HTERT RPE-1 (cell line): ENCODE measurements around the gene UQCRC1.

ENCODE experiments used
- in situ Hi-C: fragments of 300-500 bp; cut with MboI; formaldehyde crosslinking; loops from 4 replicates; pipeline ENCODE4 v1.14.3; 2020; ENCODE audit warnings: low sequenced_read_pairs

Gene UQCRC1

DNA sequence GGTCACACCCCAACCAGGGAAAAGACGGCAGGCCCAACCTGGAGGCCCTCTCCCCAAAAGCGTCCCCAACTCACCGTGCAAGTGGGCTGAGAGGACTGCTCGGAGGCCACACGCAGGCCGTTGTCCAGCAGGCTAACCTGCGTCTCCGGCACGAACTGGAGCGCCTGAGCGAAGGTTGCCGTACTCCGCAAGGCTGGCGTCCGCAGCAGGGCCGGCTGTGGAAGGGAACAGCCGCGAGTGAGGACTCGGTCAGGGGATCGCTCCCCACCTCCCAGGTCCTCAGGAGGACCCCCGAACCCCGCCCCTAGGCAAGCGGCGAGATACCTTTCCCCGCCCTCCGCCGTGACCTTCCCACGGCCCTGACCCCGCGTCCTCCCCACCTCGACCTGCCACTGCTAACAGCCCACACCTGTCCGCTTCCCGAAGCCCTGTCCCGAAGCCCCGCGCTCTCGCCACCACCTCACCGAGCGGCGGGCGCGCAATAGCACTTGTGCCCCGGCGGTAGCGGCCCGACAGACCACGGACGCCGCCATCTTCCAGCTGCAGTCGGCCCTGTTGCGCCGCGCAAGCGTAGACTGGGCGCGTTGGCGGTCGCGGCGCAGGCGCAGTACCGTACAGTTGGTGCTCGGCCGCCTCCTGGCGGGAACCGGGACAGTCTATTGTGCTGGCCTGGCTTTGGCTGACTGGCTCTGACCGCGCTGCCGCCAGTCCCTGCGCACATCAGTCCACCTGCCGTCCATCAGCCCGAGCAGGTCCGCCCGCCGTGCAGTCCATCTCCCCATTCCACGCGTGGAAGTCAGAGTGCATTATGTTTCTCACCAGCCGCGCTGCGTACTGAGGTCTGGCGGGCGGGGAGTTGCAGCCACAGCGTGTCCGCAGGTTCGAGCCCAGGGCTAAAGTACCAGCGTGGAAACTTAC lies at the start of gene UQCRC1:
UQCRC1 (minus strand) TSS at position 559 of the 918 bp plus-strand sequence; CDS start at position 533, 26 bp downstream.
- in situ Hi-C loops, result no loop called here

DNA sequence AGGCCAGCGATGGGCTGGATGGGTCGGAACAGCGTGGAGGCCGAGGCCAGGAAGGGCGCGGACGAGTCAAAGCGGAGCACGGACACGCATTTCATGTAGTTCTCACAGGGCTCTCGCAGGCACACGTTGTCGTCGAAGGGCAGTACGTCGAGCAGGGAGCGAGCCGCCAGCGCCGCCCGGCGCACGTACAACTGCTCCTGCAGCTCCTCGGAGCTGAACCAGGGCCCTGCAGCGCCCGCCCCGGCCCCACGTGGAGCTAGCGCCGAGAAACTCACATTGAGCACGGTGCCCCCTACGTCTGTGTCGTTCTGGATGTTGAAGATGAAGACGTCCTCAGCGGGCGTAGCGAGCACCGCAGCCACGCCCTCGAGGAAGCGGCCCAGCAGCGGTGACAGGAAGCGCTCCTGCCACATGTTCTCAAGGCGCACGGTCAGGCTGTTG lies 47.4 kb upstream of the UQCRC1 start:
- in situ Hi-C loops, result no loop called here

DNA sequence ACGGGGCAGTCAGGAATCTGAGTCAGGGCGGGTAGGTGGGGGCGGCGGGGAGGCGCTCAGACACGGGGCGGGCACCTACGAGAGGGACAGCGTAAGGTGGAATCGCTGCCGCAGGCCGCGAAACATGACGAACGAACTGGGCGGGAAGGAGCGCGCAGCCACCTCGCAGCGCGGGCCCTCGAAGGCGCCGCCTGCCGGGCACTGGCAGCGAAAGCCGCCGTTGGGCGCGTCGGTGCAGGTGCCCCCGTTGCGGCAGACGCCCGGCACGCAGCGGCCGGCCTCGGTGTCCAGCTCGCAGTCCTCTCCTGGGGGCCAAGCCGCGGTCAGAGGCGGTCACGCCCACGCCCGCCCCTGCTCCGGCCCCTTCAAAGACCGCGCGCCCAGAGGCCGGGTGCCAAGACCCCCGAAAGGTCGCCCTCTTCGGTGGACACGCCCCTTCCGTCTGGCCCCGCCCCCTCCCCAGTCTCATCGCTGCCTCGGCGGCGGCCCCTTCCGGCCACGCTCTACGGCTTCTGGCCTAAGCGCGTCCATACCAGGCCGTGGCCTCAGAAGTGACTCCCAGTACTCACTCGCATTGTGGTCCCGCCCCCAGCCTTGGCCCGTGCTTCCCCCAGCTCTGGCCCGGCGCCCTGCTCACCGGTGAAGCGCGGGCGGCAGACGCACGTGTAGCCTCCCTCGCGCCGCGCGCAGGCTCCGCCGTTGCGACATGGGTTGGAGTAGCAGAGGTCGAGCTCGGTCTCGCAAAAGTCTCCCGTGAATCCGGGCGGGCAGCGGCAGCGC lies 46.8 kb upstream of the UQCRC1 start:
- in situ Hi-C loops, result no loop called here

DNA sequence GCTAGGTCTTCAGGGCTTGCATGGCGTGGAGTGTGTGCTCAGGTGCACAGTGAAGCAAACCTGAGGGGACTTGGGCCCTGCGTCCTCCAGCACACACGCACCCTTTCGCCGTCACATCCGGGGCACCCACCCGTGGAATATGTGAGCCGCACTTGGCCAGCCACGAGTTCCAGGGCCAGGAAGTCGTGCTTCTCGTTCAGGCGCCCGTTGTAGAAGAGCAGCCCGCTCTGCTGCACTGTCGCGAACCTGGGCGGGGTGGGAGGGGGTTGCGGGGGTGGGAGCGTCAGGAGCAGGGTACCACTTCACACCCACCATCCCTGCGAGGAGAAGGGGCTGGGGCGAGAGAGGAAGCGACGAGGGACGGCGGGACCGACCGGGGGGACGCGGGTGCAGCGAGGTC lies 46.2 kb upstream of the UQCRC1 start:
- in situ Hi-C loops, result no loop called here

DNA sequence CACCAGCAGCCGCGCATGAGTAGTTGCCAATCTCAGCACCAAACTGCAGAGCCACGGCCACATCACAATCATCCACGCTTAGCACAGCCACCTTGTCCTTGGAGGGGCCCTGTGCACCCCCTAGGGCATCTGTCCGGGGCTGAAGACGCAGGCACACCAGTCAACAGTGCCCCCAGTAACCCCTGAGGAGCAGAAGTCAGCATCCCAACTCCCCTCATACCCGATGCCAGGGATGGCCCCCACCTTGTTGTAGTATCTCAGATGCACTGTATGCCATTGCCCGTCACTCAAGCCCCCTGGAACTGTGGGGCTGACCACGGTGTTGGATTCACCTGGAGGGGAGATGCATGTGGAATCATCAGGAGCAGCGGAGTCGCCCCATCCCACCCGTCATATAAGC lies 45.6 kb upstream of the UQCRC1 start:
- in situ Hi-C loops, result no loop called here

DNA sequence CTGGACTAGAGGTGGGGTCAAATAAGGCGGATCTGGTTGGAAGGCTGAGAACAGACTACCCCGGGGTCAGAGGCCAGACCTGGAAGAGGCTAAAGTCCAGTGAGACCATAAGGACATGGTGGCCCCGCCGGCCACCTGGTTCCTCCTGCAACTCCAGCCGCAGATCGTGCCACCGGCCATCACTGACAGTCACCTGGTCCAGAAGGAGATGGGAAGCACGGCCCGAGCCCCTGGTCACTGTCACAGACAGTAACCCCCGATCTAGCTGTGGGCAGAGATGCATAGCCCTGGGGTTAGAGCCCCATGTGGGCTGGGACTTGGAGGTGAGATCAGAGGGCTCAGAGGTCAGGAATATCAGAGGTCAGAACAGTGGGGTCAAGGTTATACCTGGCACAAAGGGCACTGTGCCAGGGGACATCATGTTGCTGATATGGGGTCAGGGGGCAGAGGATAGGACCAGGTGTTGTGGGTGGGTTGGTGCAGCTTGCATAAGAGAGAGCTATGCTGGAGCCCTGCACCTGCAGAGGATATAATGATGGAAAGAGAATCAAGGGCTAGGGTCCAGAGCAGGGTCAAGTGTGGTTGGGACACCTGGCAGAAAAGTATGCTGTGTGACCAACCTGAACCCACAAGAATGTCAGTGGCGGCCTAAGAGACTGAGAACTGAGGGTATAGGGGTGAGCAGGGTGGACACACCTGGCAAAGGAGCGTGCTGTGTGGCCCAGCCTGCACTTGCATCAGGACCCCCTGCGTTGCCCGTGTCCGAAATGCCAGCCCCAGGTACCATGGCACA lies 43.7 kb upstream of the UQCRC1 start:
- in situ Hi-C loops, result no loop called here

DNA sequence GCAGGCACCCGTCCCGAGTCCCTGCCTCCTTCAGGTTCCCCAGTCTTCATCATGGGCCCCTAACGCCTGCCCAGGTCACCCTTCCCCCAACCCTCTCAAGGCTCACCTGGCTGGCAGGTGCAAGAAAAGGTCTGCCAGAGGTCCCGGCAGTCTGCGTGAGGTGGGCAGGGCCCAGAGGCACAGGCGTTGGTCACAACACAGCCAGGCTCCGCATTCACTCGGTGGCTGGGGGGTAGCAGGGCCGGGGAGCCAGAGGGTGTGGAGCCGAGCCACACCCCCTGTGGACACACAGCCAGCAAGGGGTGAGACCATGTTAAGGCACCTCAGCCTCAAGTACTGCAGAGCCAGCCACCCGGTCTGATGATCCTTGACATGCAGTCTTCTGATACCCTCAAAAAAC lies 42.3 kb upstream of the UQCRC1 start:
- in situ Hi-C loops, result no loop called here

DNA sequence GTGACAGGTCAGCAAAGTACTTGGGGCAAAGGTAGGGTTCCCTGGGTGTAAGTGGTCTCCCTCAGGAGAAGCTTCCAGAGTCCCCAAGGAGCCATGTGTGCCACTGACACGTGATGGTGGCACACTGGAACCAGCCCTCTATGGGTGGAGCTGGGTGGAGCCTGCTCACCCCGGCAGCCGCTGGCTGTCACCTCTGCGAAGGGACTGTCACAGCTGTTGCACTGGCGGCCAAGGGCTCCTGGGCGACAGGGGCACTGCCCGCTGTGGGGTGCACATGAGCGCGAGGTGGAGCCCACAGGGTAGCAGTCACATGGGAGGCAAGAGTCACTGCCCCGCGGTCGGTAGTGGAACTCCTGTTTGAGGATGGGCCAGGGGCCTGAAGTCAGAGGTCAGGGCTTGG lies 41.3 kb upstream of the UQCRC1 start:
- in situ Hi-C loops, result no loop called here

DNA sequence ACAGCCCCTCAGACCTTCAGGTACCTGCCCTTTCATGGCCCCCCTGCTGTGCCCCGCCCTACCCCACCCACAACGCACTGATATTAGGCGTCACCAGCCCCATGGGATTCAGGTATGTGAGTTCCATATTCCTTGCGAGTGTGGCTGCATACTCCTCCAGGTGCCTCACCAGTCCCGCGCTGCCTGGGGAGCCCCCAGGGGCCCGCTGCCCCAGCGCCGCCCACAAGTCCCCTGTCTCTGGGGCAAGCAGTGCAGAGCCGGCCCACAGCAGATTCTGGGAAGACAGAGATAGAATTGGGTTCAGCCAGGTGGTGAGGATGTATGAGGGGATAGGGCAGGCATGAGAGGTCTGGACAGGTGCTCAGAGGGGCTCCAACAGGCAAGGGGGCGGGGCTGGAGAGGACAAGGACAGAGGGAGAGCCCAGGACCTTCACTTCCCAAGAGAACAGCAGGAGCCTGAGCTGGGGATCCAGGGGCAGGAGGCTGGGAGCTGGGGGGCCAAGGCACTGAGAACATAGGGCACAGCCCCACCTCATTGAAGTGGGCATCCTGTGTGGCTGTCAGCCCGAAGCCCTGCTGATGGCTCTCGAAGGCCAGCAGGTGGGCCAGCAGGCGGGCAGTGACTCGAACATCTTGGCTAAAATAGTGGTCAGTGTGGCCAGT lies 38.9 kb upstream of the UQCRC1 start:
- in situ Hi-C loops, result no loop called here

DNA sequence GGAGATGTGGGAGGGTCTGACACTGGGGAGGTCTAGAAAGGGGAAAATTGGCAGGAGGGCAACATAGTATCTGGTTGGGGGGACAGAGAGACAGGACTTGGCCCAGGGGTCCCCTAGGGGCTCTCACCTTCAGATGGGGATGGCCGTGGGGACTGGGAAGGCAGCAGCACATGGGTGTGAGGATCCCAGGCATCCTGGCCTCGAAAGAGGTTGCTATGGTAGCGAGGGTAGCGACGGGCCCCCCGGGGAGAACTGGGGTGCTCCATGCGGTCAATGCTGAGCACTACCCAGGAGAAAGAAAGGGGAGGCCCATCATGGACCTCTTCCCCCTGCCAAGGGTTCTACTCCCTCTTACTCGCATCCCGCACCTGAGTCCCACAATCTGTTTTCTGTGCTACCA lies 38.3 kb upstream of the UQCRC1 start:
- in situ Hi-C loops, result no loop called here

DNA sequence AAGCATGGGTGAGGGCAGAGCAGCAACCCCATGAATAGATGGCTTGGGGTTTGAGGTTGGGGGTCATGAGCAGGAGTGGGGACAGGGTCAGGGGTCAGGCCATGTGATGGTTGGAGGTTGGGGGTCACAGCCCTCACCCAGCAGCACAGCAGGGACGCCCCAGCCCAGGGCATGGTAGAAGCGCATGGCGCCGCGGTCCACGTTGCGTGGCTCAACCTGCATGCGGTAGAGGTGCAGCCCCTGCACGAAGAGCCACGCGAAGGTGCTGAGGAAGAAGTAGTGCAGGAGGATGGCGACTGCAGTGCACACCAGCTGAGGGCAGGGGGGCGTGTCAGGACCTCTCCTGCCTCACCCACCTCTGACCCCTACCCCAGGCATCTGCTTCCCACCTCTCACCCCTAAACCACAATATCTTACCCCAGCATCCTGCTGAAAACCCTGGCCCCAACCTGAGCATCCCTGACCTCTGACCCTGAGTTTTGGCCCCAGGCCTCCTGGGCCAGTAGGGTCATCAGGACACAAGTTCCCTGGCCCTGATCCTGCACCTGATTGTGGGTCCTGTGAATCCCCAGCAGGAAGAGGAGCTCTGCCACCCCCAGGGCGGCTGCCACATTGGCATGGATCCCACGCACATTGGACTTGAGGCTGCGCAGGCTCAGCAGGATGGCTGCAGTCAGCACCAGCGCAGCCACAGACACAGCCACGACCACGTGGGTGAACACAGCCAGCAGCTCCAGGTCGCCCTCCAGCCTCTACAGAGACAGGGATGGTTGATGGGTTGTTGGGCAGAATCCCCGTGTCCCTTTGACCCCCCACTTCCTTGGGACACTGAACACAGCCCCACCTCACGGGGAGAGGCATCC lies 35.7 kb upstream of the UQCRC1 start:
- in situ Hi-C loops, result no loop called here

DNA sequence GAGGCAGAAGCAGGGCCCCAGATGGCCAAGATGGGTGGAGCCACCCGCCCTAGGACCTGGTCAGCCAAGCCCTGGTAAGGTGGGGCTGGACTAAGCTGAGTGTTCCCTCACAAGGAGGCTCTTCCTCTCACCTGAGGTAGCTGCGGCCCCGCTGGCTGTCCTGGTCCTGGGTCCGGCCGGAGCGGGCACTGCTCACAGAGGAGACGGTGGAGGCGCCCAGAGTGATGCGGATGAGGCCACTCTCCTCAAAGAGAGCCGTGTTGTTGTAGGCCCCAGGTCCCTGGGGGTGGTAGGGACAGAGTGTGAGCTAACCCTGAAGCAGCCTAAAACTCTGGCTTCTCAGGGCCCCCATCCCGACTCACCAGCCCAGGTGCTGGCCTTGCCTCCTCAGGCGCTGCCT lies 33.2 kb upstream of the UQCRC1 start:
- in situ Hi-C loops, result no loop called here

DNA sequence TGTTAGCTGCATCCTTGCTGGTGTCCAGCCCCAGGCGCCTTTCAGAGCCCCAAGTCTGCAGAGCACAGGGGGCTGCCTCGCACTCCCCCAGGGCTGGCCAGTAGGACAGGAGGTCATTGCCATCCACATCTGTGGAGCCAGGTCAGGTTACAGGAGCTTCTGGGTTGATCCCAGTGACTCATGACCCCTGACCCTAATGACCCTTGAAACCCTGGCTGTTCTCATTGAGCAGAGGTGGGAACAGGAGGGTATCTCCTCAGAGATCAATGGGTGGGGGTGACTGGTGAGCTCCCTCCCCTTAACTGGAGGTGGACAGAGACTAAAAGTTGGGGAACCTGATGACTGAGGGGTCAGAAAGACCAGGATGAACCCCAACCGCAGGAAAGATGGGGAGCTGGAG lies 31.9 kb upstream of the UQCRC1 start:
- in situ Hi-C loops, result no loop called here

DNA sequence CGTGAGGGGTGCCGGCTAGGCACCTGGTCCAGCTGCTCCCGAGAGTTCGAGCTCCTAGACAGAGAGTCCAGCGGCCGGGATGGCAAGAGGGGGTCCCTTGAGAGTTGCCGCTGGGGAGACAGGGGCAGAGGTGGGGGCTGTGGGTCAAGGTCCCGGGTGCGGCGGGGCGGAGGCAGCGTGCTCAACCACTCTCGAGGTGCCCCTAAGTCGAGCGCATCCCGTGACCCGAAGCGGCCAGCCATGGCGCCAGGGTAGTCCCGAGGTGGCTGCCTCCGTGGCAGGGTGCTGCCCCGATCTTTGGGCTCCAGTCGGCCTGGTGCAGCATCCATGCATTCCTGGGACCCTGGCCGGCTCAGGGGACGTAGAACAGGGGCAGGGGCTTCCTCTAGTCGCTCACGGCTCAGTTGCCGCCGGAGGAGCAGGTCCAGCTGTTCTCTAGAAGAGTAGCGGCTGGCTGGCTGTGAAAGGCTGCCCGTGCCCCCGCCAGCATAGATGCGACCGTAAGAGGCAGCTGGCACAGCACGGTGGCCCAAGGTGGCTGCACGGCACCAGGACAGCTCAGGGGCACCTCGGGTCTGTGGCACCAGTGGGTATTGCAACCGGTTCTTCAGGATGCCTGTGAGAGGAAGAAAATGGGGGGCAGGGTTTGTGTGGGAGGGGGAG lies 30.6 kb upstream of the UQCRC1 start:
- in situ Hi-C loops, result no loop called here

DNA sequence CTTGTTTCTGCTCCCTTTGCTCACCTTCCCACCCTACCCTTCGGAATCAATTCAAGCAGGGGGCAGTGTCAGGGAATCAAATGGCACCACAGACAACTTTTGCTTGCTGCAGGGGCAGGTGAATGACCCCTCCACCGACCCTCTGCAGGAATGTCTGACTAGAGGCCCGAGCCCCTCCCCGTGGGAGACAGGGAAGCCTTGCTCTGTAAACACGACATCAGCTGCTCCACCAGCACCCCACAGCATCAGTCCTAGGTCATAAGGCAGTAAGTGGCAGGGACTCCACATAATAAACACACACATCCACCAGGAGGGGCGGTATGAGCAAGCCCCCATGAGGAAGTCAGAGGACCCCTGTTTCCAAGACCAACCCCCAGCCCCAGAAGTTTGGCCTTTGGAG lies 27.9 kb upstream of the UQCRC1 start:
- in situ Hi-C loops, result no loop called here

DNA sequence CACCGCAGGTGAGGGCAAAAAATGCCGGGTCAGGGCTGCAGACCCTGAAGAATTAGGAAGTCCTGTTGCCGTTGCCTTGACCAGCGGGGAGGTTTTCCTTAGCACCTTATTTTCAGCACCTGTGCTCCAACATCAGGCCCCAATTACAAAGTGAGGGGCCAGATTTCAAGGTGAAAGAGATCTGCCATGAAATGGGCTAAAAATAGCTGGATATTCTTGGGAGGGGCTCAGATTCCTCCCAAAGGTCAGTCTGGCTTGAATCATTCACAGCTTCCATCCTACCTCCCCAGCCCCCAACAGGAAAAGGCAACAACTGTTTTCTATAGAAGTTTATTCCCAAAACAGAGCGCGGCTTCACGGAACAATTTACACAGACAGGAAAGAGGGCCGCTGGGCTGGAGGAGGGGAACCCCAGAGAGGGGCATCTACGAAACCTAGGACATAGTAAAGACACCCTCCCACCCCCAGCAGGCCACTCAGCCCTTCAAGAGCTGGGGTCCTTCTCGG lies 26.8 kb upstream of the UQCRC1 start:
- in situ Hi-C loops, result no loop called here

DNA sequence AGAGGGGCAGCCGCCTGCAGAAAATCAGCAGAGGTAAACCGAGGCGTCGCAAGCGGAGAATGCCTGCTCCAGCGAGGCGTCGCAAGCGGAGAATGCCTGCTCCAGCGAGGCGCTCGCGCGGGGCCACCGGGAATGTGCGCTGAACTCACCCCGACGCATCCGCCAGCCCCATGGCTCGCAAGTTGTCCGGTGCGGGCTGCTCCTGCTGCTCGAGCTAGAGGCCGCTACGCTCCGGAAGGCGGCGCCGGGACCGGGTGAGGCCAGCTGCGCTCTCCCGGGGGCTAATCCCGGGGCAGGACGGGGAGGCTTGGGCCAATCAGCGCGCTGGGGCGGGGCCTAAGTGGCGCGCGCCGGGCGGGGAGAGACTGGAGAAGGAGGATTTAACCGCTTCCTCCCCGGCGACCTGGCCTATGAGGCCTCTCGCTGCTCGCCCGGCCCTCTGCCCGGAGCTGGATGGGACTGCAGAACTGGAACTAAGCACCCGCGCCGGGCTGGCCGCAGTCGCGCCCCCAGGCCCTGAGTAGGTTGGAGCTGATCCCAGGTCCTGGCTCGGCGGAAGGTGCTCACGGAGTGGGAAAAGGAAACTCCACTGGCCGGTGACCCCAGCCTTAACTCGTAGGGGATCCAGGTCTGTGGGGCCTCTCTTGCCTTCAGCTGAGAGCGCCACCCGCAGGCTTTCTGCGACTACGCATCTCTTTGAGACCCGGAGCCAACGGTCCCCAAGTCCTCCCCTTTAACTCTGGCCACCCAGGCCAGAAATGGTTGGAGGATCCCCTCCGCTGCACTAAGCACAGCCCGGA lies 26.0 kb upstream of the UQCRC1 start, which contains the start of gene SLC26A6:
SLC26A6 (minus strand) TSS at position 240 of the 800 bp plus-strand sequence; CDS start at position 172, 68 bp downstream.
- in situ Hi-C loops, result no loop called here

DNA sequence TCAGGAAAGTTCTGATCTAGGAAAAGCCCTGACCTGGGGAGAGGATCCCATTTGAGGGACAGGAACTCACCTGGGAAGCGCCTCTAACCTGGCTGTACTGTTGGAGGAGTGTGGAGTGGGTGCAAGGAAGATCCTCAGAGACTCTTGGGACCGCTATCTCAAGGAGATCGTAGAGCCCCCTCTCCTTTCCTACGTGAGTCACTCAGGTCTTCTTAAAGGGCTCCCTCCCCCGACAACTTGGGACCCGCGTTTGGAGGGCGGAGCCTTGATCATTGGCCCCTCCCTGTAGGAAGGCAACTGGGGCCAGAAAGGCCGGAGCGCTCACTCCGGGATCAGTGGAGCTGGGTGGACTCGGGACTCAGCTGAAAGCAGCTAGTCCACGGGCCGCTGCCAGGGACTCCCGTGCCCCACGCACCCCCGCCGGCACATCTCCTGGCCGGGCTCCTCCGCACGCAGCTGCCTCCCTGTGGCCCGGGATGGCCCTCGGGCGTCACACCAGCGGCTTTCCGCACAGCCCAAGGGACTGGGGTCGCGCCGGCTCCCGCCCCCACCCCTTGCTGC lies 25.3 kb upstream of the UQCRC1 start:
- in situ Hi-C loops, result no loop called here
